Measurements from ENCODE around the gene SPPL2B.

GRCh38 chr19:2320049-2320448 lies 8.4 kb upstream of the SPPL2B start:
- TF ChIP-seq CTCF (IDR thresholded peaks at IDR 0.05) (no peak), POLR2A (IDR thresholded peaks at IDR 0.05) (no peak)
